Measurements from ENCODE around the gene TSFM.

The TSFM gene

GRCh38 chr12:57754411-57755193 lies 28.0 kb upstream of the TSFM start, which contains the start of gene MARCHF9 (continued):
- TF ChIP-seq TCF7L2 (IDR thresholded peaks at IDR 0.05; ENCODE audit: borderline replicate concordance, low read depth, low read length) (no peak), ZNF223 (tag by site-specific recombination; IDR thresholded peaks at IDR 0.05) (no peak), ZNF785 (tag by site-specific recombination; IDR thresholded peaks at IDR 0.05) (no peak), KLF16 (tag by site-specific recombination; IDR thresholded peaks at IDR 0.05) (no peak; the same call in 1 of the 2 replicates), ZNF449 (tag by site-specific recombination; IDR thresholded peaks at IDR 0.05) (no peak), ZBTB44 (tag by site-specific recombination; IDR thresholded peaks at IDR 0.05) (no peak), ZNF398 (tag by site-specific recombination; IDR thresholded peaks at IDR 0.05) (peak; percentile 89), ZNF548 (tag by site-specific recombination; IDR thresholded peaks at IDR 0.05) (no peak), ZNF514 (tag by site-specific recombination; IDR thresholded peaks at IDR 0.05) (no peak), GLI2 (tag by site-specific recombination; IDR thresholded peaks at IDR 0.05; ENCODE audit: borderline replicate concordance, low read depth) (no peak), ZNF747 (tag by site-specific recombination; IDR thresholded peaks at IDR 0.05) (no peak), RBAK (tag by site-specific recombination; IDR thresholded peaks at IDR 0.05) (no peak), ZNF350 (tag by site-specific recombination; IDR thresholded peaks at IDR 0.05) (no peak), ZNF48 (tag by site-specific recombination; IDR thresholded peaks at IDR 0.05) (no peak), ZNF473 (tag by site-specific recombination; IDR thresholded peaks at IDR 0.05) (no peak), ZNF558 (tag by site-specific recombination; IDR thresholded peaks at IDR 0.05) (no peak), ZSCAN5A (tag by site-specific recombination; IDR thresholded peaks at IDR 0.05) (no peak), ZNF529 (tag by site-specific recombination; IDR thresholded peaks at IDR 0.05; ENCODE audit: insufficient replicate concordance) (no peak), IKZF3 (tag by site-specific recombination; IDR thresholded peaks at IDR 0.05) (peak; percentile 17; the same call in 1 of the 2 replicates), ZNF16 (tag by site-specific recombination; IDR thresholded peaks at IDR 0.05; ENCODE audit: low read depth) (no peak), SALL2 (tag by site-specific recombination; IDR thresholded peaks at IDR 0.05; ENCODE audit: borderline replicate concordance) (no peak), ZNF18 (tag by site-specific recombination; IDR thresholded peaks at IDR 0.05) (peak; percentile 97), KLF17 (tag by site-specific recombination; IDR thresholded peaks at IDR 0.05) (peak; percentile 97), ZNF114 (tag by site-specific recombination; IDR thresholded peaks at IDR 0.05) (no peak), AEBP2 (tag by site-specific recombination; IDR thresholded peaks at IDR 0.05; ENCODE audit: borderline replicate concordance) (no peak), ZBTB6 (tag by site-specific recombination; IDR thresholded peaks at IDR 0.05) (no peak), YY1 (tag by site-specific recombination; IDR thresholded peaks at IDR 0.05) (no peak), HOXC10 (CRISPR knock-in tag; IDR thresholded peaks at IDR 0.05) (no peak)

All from HEK293 (cell line).